H9 (cell line): Measurements from ENCODE around the gene ZSWIM6. TPM values are rescaled to one million over a fixed set of nuclear protein-coding genes. Genes with fewer than 3 reads are reported as not detected.

Experiments used
- DNase-seq: peaks from one replicate; pipeline ENCODE4 v3.0.0-alpha.2; 2017
- H2AFZ ChIP-seq: one replicate; pipeline ENCODE4 v1.6.1; 2013; ENCODE audit warnings: mild to moderate bottlenecking, low read length, control low read depth, moderate library complexity
- H2AK5ac ChIP-seq: 2 replicates; pipeline ENCODE4 v1.6.1; 2013; ENCODE audit warnings: low read length, control low read depth, mixed read lengths; ENCODE audit not compliant: insufficient read length
- H2BK120ac ChIP-seq: one replicate; pipeline ENCODE4 v1.6.1; 2013; ENCODE audit warnings: low read depth, mild to moderate bottlenecking, low read length, control low read depth, inconsistent platforms; ENCODE audit not compliant: poor library complexity, severe bottlenecking
- H2BK12ac ChIP-seq: 2 replicates; pipeline ENCODE4 v1.6.1; 2013; ENCODE audit warnings: low read length, control low read depth, mixed read lengths, low read depth; ENCODE audit not compliant: insufficient read length
- H2BK15ac ChIP-seq: 2 replicates; pipeline ENCODE4 v1.6.1; 2013; ENCODE audit warnings: low read depth, low read length, control low read depth
- H2BK20ac ChIP-seq: one replicate; pipeline ENCODE4 v1.6.1; 2013; ENCODE audit warnings: low read depth, mild to moderate bottlenecking, low read length, control low read depth, inconsistent platforms; ENCODE audit not compliant: poor library complexity, severe bottlenecking
- H2BK5ac ChIP-seq: 2 replicates; pipeline ENCODE4 v1.6.1; 2013; ENCODE audit warnings: low read length, control low read depth, mixed read lengths; ENCODE audit not compliant: insufficient read length
- H3K14ac ChIP-seq: 2 replicates; pipeline ENCODE4 v1.6.1; 2013; ENCODE audit warnings: low read length, control low read depth; ENCODE audit not compliant: insufficient read depth
- H3K18ac ChIP-seq: 2 replicates; pipeline ENCODE4 v1.6.1; 2013; ENCODE audit warnings: low read depth, mild to moderate bottlenecking, mixed read lengths, low read length, control low read depth; ENCODE audit not compliant: insufficient read length
- H3K23ac ChIP-seq: 2 replicates; pipeline ENCODE4 v1.6.1; 2013; ENCODE audit warnings: low read length, control low read depth, mixed read lengths, low read depth; ENCODE audit not compliant: insufficient read length
- H3K23me2 ChIP-seq: 2 replicates; pipeline ENCODE4 v1.6.1; 2013; ENCODE audit warnings: low read depth, mild to moderate bottlenecking, mixed read lengths, low read length, control low read depth; ENCODE audit not compliant: insufficient read length, poor library complexity, severe bottlenecking
- H3K27ac ChIP-seq: 2 replicates; pipeline ENCODE4 v1.5.1; 2013; ENCODE audit warnings: low read length, control low read depth, mixed read lengths, low read depth; ENCODE audit not compliant: insufficient read length
- H3K27me3 ChIP-seq: 2 replicates; pipeline ENCODE4 v1.6.1; 2013; ENCODE audit warnings: low read length, control low read depth, inconsistent platforms; ENCODE audit not compliant: insufficient read depth
- H3K4ac ChIP-seq: 2 replicates; pipeline ENCODE4 v1.6.1; 2013; ENCODE audit warnings: low read depth, mild to moderate bottlenecking, control low read depth, inconsistent platforms, low read length, moderate library complexity
- H3K4me1 ChIP-seq: 2 replicates; pipeline ENCODE4 v1.6.1; 2013; ENCODE audit warnings: low read length, control low read depth, inconsistent platforms; ENCODE audit not compliant: insufficient read depth
- H3K4me2 ChIP-seq: 2 replicates; pipeline ENCODE4 v1.6.1; 2013; ENCODE audit warnings: low read length, control low read depth, mixed read lengths; ENCODE audit not compliant: insufficient read length, insufficient read depth
- H3K56ac ChIP-seq: 2 replicates; pipeline ENCODE4 v1.6.1; 2013; ENCODE audit warnings: low read depth, mild to moderate bottlenecking, mixed read lengths, low read length, control low read depth; ENCODE audit not compliant: insufficient read length
- H3K79me1 ChIP-seq: 2 replicates; pipeline ENCODE4 v1.6.1; 2013; ENCODE audit warnings: low read depth, mild to moderate bottlenecking, moderate library complexity, low read length, control low read depth, inconsistent platforms; ENCODE audit not compliant: insufficient read depth, poor library complexity, severe bottlenecking
- H3K79me2 ChIP-seq: 2 replicates; pipeline ENCODE4 v1.6.1; 2013; ENCODE audit warnings: low read length, control low read depth, inconsistent platforms; ENCODE audit not compliant: insufficient read depth
- H3K9ac ChIP-seq: 2 replicates; pipeline ENCODE4 v1.6.1; 2013; ENCODE audit warnings: low read length, control low read depth, mixed read lengths; ENCODE audit not compliant: insufficient read length; ENCODE audit errors: extremely low read depth
- H3K9me3 ChIP-seq: one replicate; pipeline ENCODE4 v1.6.1; 2013; ENCODE audit warnings: low read depth, low read length, inconsistent platforms; ENCODE audit not compliant: control insufficient read depth
- H3T11ph ChIP-seq: one replicate; pipeline ENCODE4 v1.6.1; 2013; ENCODE audit warnings: mild to moderate bottlenecking, low read length, control low read depth, inconsistent platforms
- H4K20me1 ChIP-seq: one replicate; pipeline ENCODE4 v1.6.1; 2013; ENCODE audit not compliant: control insufficient read depth, insufficient read length, insufficient read depth
- H4K5ac ChIP-seq: 2 replicates; pipeline ENCODE4 v1.6.1; 2013; ENCODE audit warnings: low read depth, mild to moderate bottlenecking, mixed read lengths, low read length, control low read depth; ENCODE audit not compliant: insufficient read length
- H4K8ac ChIP-seq: replicated peaks from 2 replicates; pipeline ENCODE4 v1.6.1; 2013; ENCODE audit warnings: low read length, control low read depth, mixed read lengths, low read depth; ENCODE audit not compliant: insufficient read length
- H4K91ac ChIP-seq: 2 replicates; pipeline ENCODE4 v1.6.1; 2013; ENCODE audit warnings: low read depth, mild to moderate bottlenecking, moderate library complexity, mixed read lengths, low read length, control low read depth; ENCODE audit not compliant: insufficient read length
- H3K27ac Mint-ChIP-seq, 3 experiments: 2 replicates in 2 of 3; 3 replicates in 1 of 3; pipeline ENCODE4 v1.8.0; 2020 to 2021; ENCODE audit warnings: mixed read lengths in 3 of 3, mild to moderate bottlenecking in 1 of 3, moderate library complexity in 1 of 3
- H3K27me3 Mint-ChIP-seq: 2 replicates; pipeline ENCODE4 v1.8.0; 2021; ENCODE audit warnings: low read depth, mild to moderate bottlenecking, moderate library complexity, mixed read lengths
- H3K36me3 Mint-ChIP-seq, 3 experiments: 2 replicates in 2 of 3; 3 replicates in 1 of 3; pipeline ENCODE4 v1.8.0; 2020 to 2021; ENCODE audit warnings: low read depth in 3 of 3, mixed read lengths in 3 of 3; ENCODE audit not compliant: insufficient read depth in 1 of 3
- H3K4me1 Mint-ChIP-seq, 2 experiments: 2 replicates each; pipeline ENCODE4 v1.8.0; 2020; ENCODE audit warnings: mixed read lengths in 2 of 2
- H3K4me3 Mint-ChIP-seq, 2 experiments: 2 replicates in 1 of 2; 3 replicates in 1 of 2; pipeline ENCODE4 v1.8.0; 2020 to 2021; ENCODE audit warnings: mild to moderate bottlenecking in 2 of 2, mixed read lengths in 2 of 2, moderate library complexity in 1 of 2
- H3K9me3 Mint-ChIP-seq, 2 experiments: 2 replicates in 1 of 2; 3 replicates in 1 of 2; pipeline ENCODE4 v1.8.0; 2020; ENCODE audit warnings: mild to moderate bottlenecking in 2 of 2, mixed read lengths in 2 of 2, moderate library complexity in 1 of 2
- CTCF ChIP-seq: fragments of 200-600 bp; sonication (generic); conservative IDR thresholded peaks from 3 replicates; pipeline ENCODE4 v1.8.0; 2021; ENCODE audit warnings: antibody characterized with exemption, mild to moderate bottlenecking
- WGBS: extraction: QIAGEN DNeasy Blood & Tissue Kit; methylation state at CpG from one replicate; pipeline ENCODE4 v1.1.7; 2013; ENCODE audit warnings: missing lambda C conversion rate, low lambda C conversion rate, mixed read lengths; ENCODE audit not compliant: insufficient read length; ENCODE audit errors: extremely low coverage; 5-methylcytosine and 5-hydroxymethylcytosine counted together
- total RNA-seq: library from RNA; stranded (reverse); gene quantifications from 2 replicates; pipeline ENCODE4 v1.2.1, GENCODE V29; 2021

Gene ZSWIM6
- total RNA-seq, 1 experiment from 2014 or later = 11.5 TPM

GRCh38 chr5:61394793-61395192 is 62.7 kb downstream of the ZSWIM6 start:
- Mint-ChIP-seq H3K4me3 (no peak overlapping the region), H3K27me3 (no peaks in the 10 kb centered on the region), H3K27ac (no peak overlapping the region), H3K9me3 (peaks cover 3 to 7% of the 10 kb centered on the region in 2 experiments; a peak in 3 of 5 replicates), H3K4me1 (peaks cover 3 to 15% of the 10 kb centered on the region in 2 experiments; a peak in 3 of 4 replicates), H3K36me3 (peaks cover 7 to 19% (median 17%) of the 10 kb centered on the region in 3 experiments)
- no peak overlapping the region for H2BK120ac ChIP-seq
- H3K4me1 ChIP-seq = no peaks in the 10 kb centered on the region; the same call in 1 of the 2 replicates
- no peak for DNase-seq
- no peak overlapping the region for H2BK12ac ChIP-seq
- TF ChIP-seq CTCF = no peak
- no peak overlapping the region for H3K27ac ChIP-seq
- H2AFZ ChIP-seq = no peak overlapping the region
- no peak overlapping the region for H2BK15ac ChIP-seq
- H3K18ac ChIP-seq = no peak overlapping the region
- peaks cover 6% of the 10 kb centered on the region; the same call in 1 of the 2 replicates for H3K79me2 ChIP-seq
- H3K4ac ChIP-seq = no peak overlapping the region
- no peak overlapping the region for H4K91ac ChIP-seq
- H3K4me2 ChIP-seq = no peak overlapping the region
- H4K8ac ChIP-seq = no peak overlapping the region
- H3K27me3 ChIP-seq = no peaks in the 10 kb centered on the region
- H3K23me2 ChIP-seq = no peaks in the 10 kb centered on the region
- H4K20me1 ChIP-seq = no peaks in the 10 kb centered on the region
- no peak overlapping the region for H3T11ph ChIP-seq
- H4K5ac ChIP-seq = no peak overlapping the region
- no peaks in the 10 kb centered on the region for H3K9me3 ChIP-seq
- no peak overlapping the region for H2AK5ac ChIP-seq
- H2BK5ac ChIP-seq = no peak overlapping the region
- no peak overlapping the region for H3K9ac ChIP-seq
- no CpG with 5 or more reads among the region's 2 CpGs for WGBS
- peaks cover 1% of the 10 kb centered on the region for H3K79me1 ChIP-seq
- H3K56ac ChIP-seq = no peak overlapping the region
- H3K23ac ChIP-seq = no peak overlapping the region
- H3K14ac ChIP-seq = no peak overlapping the region
- no peak overlapping the region for H2BK20ac ChIP-seq
